Posterior cingulate gyrus (tissue), 11 donors: ENCODE results near the gene NHP2.
A peak's percentile ranks its signal among the peaks of the same experiment; 100 is the strongest.
"Not testable (repeated sequence)": the region's sequence is repeated elsewhere in the genome, so short reads cannot be mapped to it uniquely, and the experiment has no call there.

Experiments
- DNase-seq, 10 donors: peaks; one replicate each; pipeline versions ENCODE4 v3.0.0 to v3.0.0-alpha.2; 2020 to 2021; ENCODE audit warnings: mixed read lengths in 3 of 10
- intact Hi-C: fragments of 100-400 bp; cut with DNase I; formaldehyde crosslinking; loops from one replicate; pipeline ENCODE4 v1.15.1; 2023

NHP2 gene

GRCh38 chr5:178153530-178154340, at the start of gene NHP2:
NHP2 (minus strand) TSS chr5:178153885; CDS start chr5:178153817, 68 bp downstream.
- peak; percentile 99 to 100 (median 100) for DNase-seq
- intact Hi-C loops = no loop called here

- intact Hi-C loops = no loop called here
- peak in 1 of 10 donors; percentile 13 for DNase-seq
These were observed 48.9 kb upstream of the NHP2 start for GRCh38 chr5:178202541-178202940.

GRCh38 chr5:178201927-178202235, 48.2 kb upstream of the NHP2 start:
- intact Hi-C loops = no loop called here
- DNase-seq = no peak

GRCh38 chr5:178201221-178201926, 47.7 kb upstream of the NHP2 start:
- DNase-seq = no peak
- intact Hi-C loops = no loop called here

GRCh38 chr5:178199581-178200434, 46.1 kb upstream of the NHP2 start:
- intact Hi-C loops = no loop called here
- DNase-seq = peak in 1 of 10 donors; percentile 74

- DNase-seq = peak in 1 of 10 donors; percentile 49
- intact Hi-C loops = no loop called here
These were observed 45.0 kb upstream of the NHP2 start for GRCh38 chr5:178198706-178199105.

GRCh38 chr5:178198151-178198550, 44.5 kb upstream of the NHP2 start:
- intact Hi-C loops = not testable (repeated sequence)

GRCh38 chr5:178196986-178197385, 43.3 kb upstream of the NHP2 start:
- DNase-seq = peak in 2 of 10 donors; percentile 3 to 55
- intact Hi-C loops = no loop called here

More at GRCh38 chr5:178198151-178198550, 44.5 kb upstream of the NHP2 start:
- DNase-seq = not testable (repeated sequence)

GRCh38 chr5:178196281-178196812, 42.7 kb upstream of the NHP2 start:
- peak in 1 of 10 donors; percentile 16 for DNase-seq
- intact Hi-C loops = no loop called here

- intact Hi-C loops = no loop called here
- DNase-seq = peak in 1 of 10 donors; percentile 64
These were observed 40.3 kb upstream of the NHP2 start for GRCh38 chr5:178194026-178194425.

- intact Hi-C loops = no loop called here
- no peak for DNase-seq
These were observed 39.6 kb upstream of the NHP2 start for GRCh38 chr5:178193251-178193809.

- intact Hi-C loops = no loop called here
- DNase-seq = no peak
These were observed 39.1 kb upstream of the NHP2 start for GRCh38 chr5:178192787-178193186.

GRCh38 chr5:178192244-178192643, 38.6 kb upstream of the NHP2 start:
- DNase-seq = no peak
- intact Hi-C loops = no loop called here

- no peak for DNase-seq
- intact Hi-C loops = no loop called here
These were observed 38.0 kb upstream of the NHP2 start for GRCh38 chr5:178191661-178192060.

GRCh38 chr5:178189433-178189832, 35.7 kb upstream of the NHP2 start:
- no peak for DNase-seq
- intact Hi-C loops = no loop called here

- intact Hi-C loops = no loop called here
- peak in 1 of 10 donors; percentile 84 for DNase-seq
These were observed 33.3 kb upstream of the NHP2 start, which contains the start of gene GMCL2 for GRCh38 chr5:178187014-178187413. GMCL2 (minus strand) TSS chr5:178187371; CDS start chr5:178187299, 72 bp downstream.

GRCh38 chr5:178186427-178186826, 32.7 kb upstream of the NHP2 start:
- DNase-seq = no peak
- intact Hi-C loops = no loop called here

- intact Hi-C loops = no loop called here
- DNase-seq = no peak
These were observed 28.6 kb upstream of the NHP2 start for GRCh38 chr5:178182158-178182876.

- intact Hi-C loops = no loop called here
- no peak for DNase-seq
These were observed 26.6 kb upstream of the NHP2 start for GRCh38 chr5:178180141-178180863.
